Colonic mucosa (tissue), 4 donors: Measurements from ENCODE around the gene NBL1. TPM values are rescaled to one million over a fixed set of nuclear protein-coding genes. Genes with fewer than 3 reads are reported as not detected.

Experiments used
- DNase-seq: peaks from one replicate; pipeline ENCODE4 v3.0.0-alpha.2; 2020
- H3K27ac ChIP-seq: fragments of 200-600 bp; one replicate; pipeline ENCODE4 v1.8.0; 2021
- H3K27me3 ChIP-seq: fragments of 200-600 bp; one replicate; pipeline ENCODE4 v1.8.0; 2021
- H3K36me3 ChIP-seq: fragments of 200-600 bp; one replicate; pipeline ENCODE4 v1.8.0; 2021
- H3K4me1 ChIP-seq: fragments of 200-600 bp; one replicate; pipeline ENCODE4 v1.8.0; 2021; ENCODE audit warnings: mild to moderate bottlenecking
- H3K4me3 ChIP-seq: fragments of 200-600 bp; one replicate; pipeline ENCODE4 v1.8.0; 2021
- H3K9ac ChIP-seq, 2 donors: one replicate each; pipeline ENCODE4 v1.7.0; 2013; ENCODE audit warnings: control low read depth in 2 of 2, low read depth in 2 of 2, low read length in 2 of 2
- H3K9me3 ChIP-seq: fragments of 200-600 bp; one replicate; pipeline ENCODE4 v1.8.0; 2021
- CTCF ChIP-seq: fragments of 200-600 bp; IDR thresholded peaks from one replicate; pipeline ENCODE4 v1.8.0; 2022; ENCODE audit warnings: antibody characterized with exemption, mild to moderate bottlenecking
- intact Hi-C: fragments of 100-400 bp; cut with DNase I; formaldehyde crosslinking; loops from one replicate; pipeline ENCODE4 v1.14.1; 2022
- total RNA-seq, 2 donors: library from RNA; stranded (reverse); fragmentation: NEBNext Ultra II Directional in 1 of 2; extraction: Animal tissue kit (Norgen Biotek cat#: 25700) in 1 of 2; gene quantifications; one replicate each; pipeline ENCODE4 v1.2.1, GENCODE V29; 2021
- donor health status: healthy.
- donor health status: DM: no; HTN: no; CAD: no.
- donor health status: DM: no; HTN: no; CAD: no.

Gene NBL1
- total RNA-seq, 2 donors from 2014 or later, result 340 to 393 TPM

DNA sequence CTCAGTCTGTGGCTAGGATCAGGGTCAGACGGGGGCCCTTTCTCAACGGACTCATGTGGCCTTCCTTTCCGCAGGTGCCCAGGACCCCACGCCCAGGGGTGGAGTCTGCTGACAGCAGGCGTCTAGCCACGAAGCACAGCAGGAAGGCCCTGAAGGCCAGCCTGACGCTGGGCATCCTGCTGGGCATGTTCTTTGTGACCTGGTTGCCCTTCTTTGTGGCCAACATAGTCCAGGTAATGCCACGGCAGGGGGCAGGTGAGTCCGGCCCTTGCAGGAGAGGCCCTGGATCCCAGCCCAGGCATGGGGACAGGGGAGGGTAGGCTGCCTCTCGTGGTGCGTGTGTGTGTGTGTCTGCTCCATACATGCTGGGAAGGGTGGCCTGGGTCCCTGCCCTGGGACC is 34.4 kb downstream of the NBL1 start:
- Histone ChIP-seq H3K36me3 (no peaks in the 10 kb centered on the region), H3K9me3 (no peaks in the 10 kb centered on the region), H3K27me3 (no peaks in the 10 kb centered on the region), H3K27ac (no peak overlapping the region), H3K4me1 (no peaks in the 10 kb centered on the region), H3K9ac (no peak overlapping the region), H3K4me3 (no peak overlapping the region)
- intact Hi-C loops, result no loop called here
- no peak for TF ChIP-seq CTCF
- DNase-seq, result no peak

DNA sequence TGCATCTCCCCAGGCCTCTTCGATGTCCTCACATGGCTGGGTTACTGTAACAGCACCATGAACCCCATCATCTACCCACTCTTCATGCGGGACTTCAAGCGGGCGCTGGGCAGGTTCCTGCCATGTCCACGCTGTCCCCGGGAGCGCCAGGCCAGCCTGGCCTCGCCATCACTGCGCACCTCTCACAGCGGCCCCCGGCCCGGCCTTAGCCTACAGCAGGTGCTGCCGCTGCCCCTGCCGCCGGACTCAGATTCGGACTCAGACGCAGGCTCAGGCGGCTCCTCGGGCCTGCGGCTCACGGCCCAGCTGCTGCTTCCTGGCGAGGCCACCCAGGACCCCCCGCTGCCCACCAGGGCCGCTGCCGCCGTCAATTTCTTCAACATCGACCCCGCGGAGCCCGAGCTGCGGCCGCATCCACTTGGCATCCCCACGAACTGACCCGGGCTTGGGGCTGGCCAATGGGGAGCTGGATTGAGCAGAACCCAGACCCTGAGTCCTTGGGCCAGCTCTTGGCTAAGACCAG is 34.9 kb downstream of the NBL1 start:
- Histone ChIP-seq H3K36me3 (no peaks in the 10 kb centered on the region), H3K4me3 (no peak overlapping the region), H3K9ac (no peak overlapping the region), H3K27ac (no peak overlapping the region), H3K27me3 (no peaks in the 10 kb centered on the region), H3K9me3 (no peaks in the 10 kb centered on the region), H3K4me1 (no peaks in the 10 kb centered on the region)
- DNase-seq, result no peak
- intact Hi-C loops, result no loop called here
- TF ChIP-seq CTCF, result no peak

DNA sequence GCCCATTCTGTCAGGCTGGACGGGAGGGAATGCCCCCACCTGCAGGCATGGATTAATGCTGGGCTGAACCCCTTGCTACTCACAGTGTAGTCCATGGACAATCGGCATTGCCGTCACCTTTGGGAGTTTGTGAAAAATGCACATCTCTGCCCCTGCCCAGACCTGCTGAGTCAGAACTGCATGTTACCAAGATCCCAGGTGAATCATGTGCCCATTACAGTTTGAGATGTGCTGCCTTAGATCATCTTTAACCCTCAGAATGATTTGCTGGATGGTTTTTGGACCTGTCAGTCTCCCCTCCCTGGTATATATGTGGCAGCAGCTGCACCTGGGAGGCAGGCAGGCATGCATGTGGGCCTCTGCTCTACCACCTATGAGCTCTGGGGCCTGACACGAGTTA is 35.6 kb downstream of the NBL1 start:
- Histone ChIP-seq H3K4me3 (no peak overlapping the region), H3K36me3 (no peaks in the 10 kb centered on the region), H3K9ac (no peak overlapping the region), H3K4me1 (no peaks in the 10 kb centered on the region), H3K27ac (no peak overlapping the region), H3K27me3 (no peaks in the 10 kb centered on the region), H3K9me3 (no peaks in the 10 kb centered on the region)
- intact Hi-C loops, result no loop called here
- no peak for TF ChIP-seq CTCF
- DNase-seq, result no peak

GRCh38 chr1:19680644-19681043 is 36.5 kb downstream of the NBL1 start:
- Histone ChIP-seq H3K27me3 (no peaks in the 10 kb centered on the region), H3K27ac (no peak overlapping the region), H3K4me3 (no peak overlapping the region), H3K4me1 (no peaks in the 10 kb centered on the region), H3K9me3 (no peaks in the 10 kb centered on the region), H3K9ac (no peak overlapping the region), H3K36me3 (no peaks in the 10 kb centered on the region)
- DNase-seq, result no peak
- intact Hi-C loops, result no loop called here
- no peak for TF ChIP-seq CTCF

- Histone ChIP-seq H3K9ac (no peak overlapping the region), H3K27ac (no peak overlapping the region), H3K4me1 (no peaks in the 10 kb centered on the region), H3K27me3 (no peaks in the 10 kb centered on the region), H3K4me3 (no peak overlapping the region), H3K9me3 (no peaks in the 10 kb centered on the region), H3K36me3 (no peaks in the 10 kb centered on the region)
- intact Hi-C loops, result no loop called here
- no peak for TF ChIP-seq CTCF
- DNase-seq, result no peak
Observed at GRCh38 chr1:19682257-19682656, 38.1 kb downstream of the NBL1 start.

DNA sequence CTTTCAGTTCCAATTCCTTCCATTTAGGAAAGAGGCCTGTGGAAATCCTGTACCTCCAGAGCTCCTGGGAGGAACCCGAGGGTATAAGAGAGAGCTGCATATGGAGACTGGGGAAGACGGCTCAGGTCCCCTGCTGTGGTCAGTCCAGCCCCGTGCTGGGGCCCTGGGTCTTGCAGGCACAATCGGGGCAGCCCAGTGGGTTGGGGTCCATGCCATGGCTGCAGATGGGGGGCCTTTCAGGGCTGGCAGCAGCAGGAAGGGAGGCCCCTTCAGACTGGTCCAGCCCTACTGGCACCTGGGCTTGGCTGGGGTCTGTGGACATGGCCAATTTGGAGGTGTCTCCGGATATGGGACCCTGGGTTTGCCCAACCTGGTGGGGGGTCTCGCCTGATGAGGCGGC is 38.8 kb downstream of the NBL1 start:
- Histone ChIP-seq H3K27ac (no peak overlapping the region), H3K27me3 (no peaks in the 10 kb centered on the region), H3K4me1 (no peaks in the 10 kb centered on the region), H3K4me3 (no peak overlapping the region), H3K9me3 (no peaks in the 10 kb centered on the region), H3K9ac (no peak overlapping the region), H3K36me3 (no peaks in the 10 kb centered on the region)
- DNase-seq, result no peak
- TF ChIP-seq CTCF, result no peak
- intact Hi-C loops, result no loop called here
